NCI-H2107 (cell line): ENCODE data around the gene CCSER1.

ENCODE experiments used
- DNase-seq: peaks from one replicate; lab custom pipeline; 2025; lab: John Stamatoyannopoulos, UW

Gene CCSER1

GRCh38 chr4:90198086-90198847, 71.1 kb downstream of the CCSER1 start:
- no peak for DNase-seq

- no peak for DNase-seq
Observed at GRCh38 chr4:90207887-90208454, 80.8 kb downstream of the CCSER1 start.

- no peak for DNase-seq
Observed at GRCh38 chr4:90209922-90210321, 82.7 kb downstream of the CCSER1 start.

GRCh38 chr4:90211174-90211573, 84.0 kb downstream of the CCSER1 start:
- DNase-seq = no peak

GRCh38 chr4:90215286-90215685, 88.1 kb downstream of the CCSER1 start:
- DNase-seq = no peak

- DNase-seq = no peak
Observed at GRCh38 chr4:90219822-90220221, 92.6 kb downstream of the CCSER1 start.

GRCh38 chr4:90220459-90220858, 93.3 kb downstream of the CCSER1 start:
- DNase-seq = no peak

GRCh38 chr4:90226734-90227133, 99.5 kb downstream of the CCSER1 start:
- DNase-seq = no peak

GRCh38 chr4:90227177-90227576, 100.0 kb downstream of the CCSER1 start:
- no peak for DNase-seq

GRCh38 chr4:90234916-90235547, 107.8 kb downstream of the CCSER1 start:
- no peak for DNase-seq

- no peak for DNase-seq
Observed at GRCh38 chr4:90237751-90238530, 110.7 kb downstream of the CCSER1 start.

- no peak for DNase-seq
Observed at GRCh38 chr4:90240333-90240732, 113.1 kb downstream of the CCSER1 start.

GRCh38 chr4:90241008-90241407, 113.8 kb downstream of the CCSER1 start:
- no peak for DNase-seq

GRCh38 chr4:90245837-90246236, 118.6 kb downstream of the CCSER1 start:
- no peak for DNase-seq

- DNase-seq = no peak
Observed at GRCh38 chr4:90246816-90247215, 119.6 kb downstream of the CCSER1 start.

- DNase-seq = no peak
Observed at GRCh38 chr4:90254357-90254756, 127.2 kb downstream of the CCSER1 start.

GRCh38 chr4:90274175-90274574, 147.0 kb downstream of the CCSER1 start:
- DNase-seq = no peak

- DNase-seq = no peak
Observed at GRCh38 chr4:90280954-90281353, 153.8 kb downstream of the CCSER1 start.

- no peak for DNase-seq
Observed at GRCh38 chr4:90281541-90282355, 154.6 kb downstream of the CCSER1 start.

- DNase-seq = no peak
Observed at GRCh38 chr4:90290345-90290744, 163.2 kb downstream of the CCSER1 start.

GRCh38 chr4:90292438-90292837, 165.2 kb downstream of the CCSER1 start:
- DNase-seq = no peak

GRCh38 chr4:90293320-90293719, 166.1 kb downstream of the CCSER1 start:
- DNase-seq = no peak
